Measurements from ENCODE around the gene SLC4A3.

Gene SLC4A3

GRCh38 chr2:219612577-219613286 lies 14.7 kb upstream of the SLC4A3 start:
- DNase-seq = no peak

GRCh38 chr2:219613461-219614070 lies 13.9 kb upstream of the SLC4A3 start:
- DNase-seq = no peak

- no peak for DNase-seq
Measured at GRCh38 chr2:219614076-219614860, 13.2 kb upstream of the SLC4A3 start.

- DNase-seq = no peak
Measured at GRCh38 chr2:219615036-219615435, 12.4 kb upstream of the SLC4A3 start.

- DNase-seq = no peak
Measured at GRCh38 chr2:219615894-219616293, 11.5 kb upstream of the SLC4A3 start.

- no peak for DNase-seq
Measured at GRCh38 chr2:219616550-219616949, 10.9 kb upstream of the SLC4A3 start.

- DNase-seq = no peak
Measured at GRCh38 chr2:219618733-219619122, 8.7 kb upstream of the SLC4A3 start.

- DNase-seq = no peak
Measured at GRCh38 chr2:219619235-219619634, 8.2 kb upstream of the SLC4A3 start.

GRCh38 chr2:219620546-219620945 lies 6.9 kb upstream of the SLC4A3 start:
- no peak for DNase-seq

GRCh38 chr2:219621935-219622334 lies 5.5 kb upstream of the SLC4A3 start:
- no peak for DNase-seq

GRCh38 chr2:219622472-219622871 lies 5.0 kb upstream of the SLC4A3 start:
- no peak for DNase-seq

GRCh38 chr2:219624565-219624964 lies 2.9 kb upstream of the SLC4A3 start:
- DNase-seq = no peak

GRCh38 chr2:219625179-219625578 lies 2.3 kb upstream of the SLC4A3 start:
- DNase-seq = no peak

- no peak for DNase-seq
Measured at GRCh38 chr2:219626540-219626939, 890 bp upstream of the SLC4A3 start.

GRCh38 chr2:219628235-219628985 lies 980 bp downstream of the SLC4A3 start:
- no peak for DNase-seq

GRCh38 chr2:219628986-219629901 lies 1.8 kb downstream of the SLC4A3 start:
- no peak for DNase-seq

GRCh38 chr2:219629976-219630695 lies 2.7 kb downstream of the SLC4A3 start:
- DNase-seq = no peak

- no peak for DNase-seq
Measured at GRCh38 chr2:219630770-219631405, 3.5 kb downstream of the SLC4A3 start.

GRCh38 chr2:219631406-219631891 lies 4.0 kb downstream of the SLC4A3 start:
- DNase-seq = no peak

- DNase-seq = no peak
Measured at GRCh38 chr2:219631904-219632759, 4.7 kb downstream of the SLC4A3 start.

All from effector CD8-positive, alpha-beta T cell (primary cell).